Central memory CD4-positive, alpha-beta T cell (primary cell): ENCODE measurements around the gene ESYT3.
"Not testable (repeated sequence)": the region's sequence is repeated elsewhere in the genome, so short reads cannot be mapped to it uniquely, and the experiment has no call there.

Experiments used
- DNase-seq: peaks from one replicate; pipeline ENCODE4 v3.0.0; 2022

Gene ESYT3

DNA sequence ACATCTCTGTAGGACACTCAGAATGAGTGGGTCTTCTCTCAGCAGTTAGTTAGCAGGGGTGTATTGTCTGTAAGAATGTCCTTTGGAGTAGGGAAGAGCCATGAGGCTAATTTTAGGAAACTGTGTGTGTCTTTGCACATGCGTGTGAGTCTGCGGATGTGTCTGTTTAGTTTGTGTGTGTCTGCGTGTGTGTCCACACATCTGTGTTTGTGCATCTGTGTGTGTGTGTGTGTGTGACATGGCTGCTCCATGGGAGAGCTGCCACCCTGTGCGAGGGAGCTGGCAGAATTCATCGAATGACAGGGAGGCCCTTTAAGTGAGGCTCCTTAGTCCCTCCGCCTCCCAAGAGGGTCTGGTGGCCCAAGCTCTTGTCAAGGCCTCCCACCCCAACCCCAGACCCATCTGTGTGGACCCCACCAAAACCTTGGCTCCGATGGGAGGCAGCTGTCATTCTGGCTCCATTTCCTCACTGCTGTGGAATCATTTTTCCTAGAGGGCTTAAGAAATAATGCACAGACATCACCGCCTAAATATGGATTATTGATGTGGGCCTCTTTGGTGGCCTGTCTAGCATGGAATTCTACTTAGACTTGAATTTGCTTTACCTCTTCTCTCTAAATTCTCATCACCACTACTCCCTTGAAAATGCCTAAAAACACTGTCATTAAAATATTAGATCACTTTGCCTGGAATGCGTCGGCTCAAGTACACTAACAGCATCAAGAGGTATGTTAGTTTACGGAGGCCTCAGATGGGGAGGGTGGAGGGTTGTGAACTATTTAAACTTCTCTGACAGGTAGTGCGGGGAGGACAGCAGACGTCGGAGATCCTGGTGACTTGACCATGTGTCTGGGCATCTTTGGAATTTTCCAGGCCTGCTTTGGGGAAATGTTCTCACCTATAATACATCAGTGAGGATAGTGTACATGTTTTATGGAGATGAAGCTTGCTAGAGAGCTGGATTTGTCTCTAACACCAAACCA, 9.4 kb downstream of the ESYT3 start:
- DNase-seq, result no peak

DNA sequence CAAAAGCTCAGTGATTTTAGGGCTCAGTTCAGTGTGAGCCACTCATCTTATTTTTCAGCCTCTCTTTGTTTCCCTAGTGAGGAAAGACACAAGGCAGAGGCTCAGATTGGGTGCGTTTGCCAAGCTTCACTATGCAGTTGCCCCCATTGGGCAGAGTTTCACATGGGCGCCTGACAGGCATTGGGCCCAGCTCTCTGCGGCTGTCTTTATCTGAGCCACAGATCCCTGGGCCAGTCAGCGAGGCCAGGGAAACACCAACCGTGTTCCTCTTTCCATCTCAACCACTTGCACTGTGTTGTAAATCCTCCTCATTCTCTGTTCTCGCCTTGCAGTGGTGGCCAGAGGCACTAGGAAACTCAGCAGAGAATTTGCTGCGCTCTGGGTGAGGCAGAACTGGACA, 10.8 kb downstream of the ESYT3 start:
- DNase-seq, result no peak

GRCh38 chr3:138445654-138446053, 11.2 kb downstream of the ESYT3 start:
- DNase-seq, result no peak

DNA sequence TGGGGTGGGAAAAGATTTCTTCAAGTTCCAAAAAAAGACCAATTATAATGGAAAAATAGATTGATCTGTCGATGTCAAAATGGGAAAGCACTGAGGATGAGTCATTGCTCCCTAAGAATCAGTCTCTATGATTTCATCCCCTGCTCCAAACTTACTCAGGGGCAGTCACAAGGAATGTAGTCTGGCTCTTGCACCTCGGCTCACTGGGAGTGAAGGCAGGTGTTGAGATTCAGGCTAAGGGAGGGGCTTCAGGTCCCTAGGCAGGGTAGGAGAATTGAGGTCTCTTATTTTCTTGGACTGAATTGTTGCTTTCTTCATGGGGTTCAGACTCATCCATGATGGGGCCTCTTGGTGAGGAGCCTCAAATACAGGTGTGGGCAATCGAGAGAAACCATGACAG, 14.2 kb downstream of the ESYT3 start:
- DNase-seq, result no peak

DNA sequence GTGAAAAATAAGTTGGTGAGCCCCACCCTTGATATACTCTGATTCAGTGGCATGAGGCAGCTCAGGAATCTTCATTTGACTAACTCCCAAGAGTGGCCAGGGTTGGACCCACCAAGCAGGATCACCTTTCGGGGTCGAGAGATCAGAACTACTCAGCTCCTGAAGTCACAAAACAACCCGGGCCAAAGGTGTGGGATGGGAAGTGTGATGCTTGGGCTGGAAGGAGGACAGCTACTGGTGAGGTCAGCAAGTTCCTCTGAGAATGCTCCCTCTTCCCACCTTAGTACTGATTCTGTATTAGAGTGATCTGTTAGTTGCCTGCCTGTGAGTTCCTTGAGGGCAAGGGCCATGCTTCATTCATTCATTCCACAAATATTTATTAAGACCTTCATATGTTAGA, 15.1 kb downstream of the ESYT3 start:
- DNase-seq, result no peak

DNA sequence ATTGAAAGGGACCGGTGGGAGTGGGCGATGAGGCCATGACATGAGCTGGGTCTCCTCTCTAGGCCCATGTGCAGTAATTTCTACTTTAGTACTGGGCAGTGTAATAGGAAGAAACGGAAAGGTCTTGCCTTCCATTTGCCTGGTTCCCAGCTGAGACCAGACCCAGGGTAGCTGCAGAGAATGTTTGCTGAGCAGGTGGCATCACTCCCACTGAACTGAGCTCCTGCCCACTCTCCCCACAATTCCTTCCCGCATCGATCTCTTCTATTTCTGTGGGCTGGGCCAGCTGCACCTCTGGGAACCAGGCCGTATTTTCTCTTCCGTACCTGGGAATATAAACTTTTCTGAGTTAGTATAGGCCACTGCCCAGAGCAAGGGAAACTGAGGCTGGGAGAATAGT, 15.8 kb downstream of the ESYT3 start:
- no peak for DNase-seq

DNA sequence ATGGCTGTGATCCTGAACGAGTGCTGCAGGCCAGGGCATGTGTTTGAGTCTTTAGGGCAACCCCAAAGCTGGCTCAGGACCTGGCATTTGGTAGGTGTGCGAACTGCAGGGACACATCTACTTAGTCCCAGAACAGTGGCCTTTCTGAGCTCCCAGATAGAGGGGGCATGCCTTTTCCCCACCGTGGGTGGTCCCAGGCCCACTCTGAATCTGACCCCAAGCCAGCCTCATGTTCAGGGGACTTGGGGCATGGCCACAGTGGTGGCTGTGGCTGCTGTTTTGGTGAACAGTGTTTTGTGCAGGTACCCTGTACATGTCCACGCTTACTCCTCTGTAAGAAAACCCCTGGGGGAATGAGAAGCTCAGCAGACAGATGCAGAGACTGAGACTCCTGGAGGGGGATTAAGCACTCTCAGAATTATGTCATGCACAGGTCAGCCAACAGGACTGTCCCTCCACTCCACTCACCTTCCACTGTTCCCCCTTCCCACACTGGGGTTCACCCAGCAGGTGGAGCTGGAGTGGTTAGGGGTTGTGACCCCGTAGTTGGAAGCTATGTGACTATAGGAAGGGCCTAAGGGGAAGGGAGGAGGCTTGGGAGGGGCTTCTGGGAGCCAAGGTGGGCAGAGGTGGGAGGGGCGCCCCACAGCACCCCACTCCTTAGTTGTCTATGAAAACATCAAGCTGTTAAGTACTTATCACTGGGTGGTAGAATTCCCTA, 16.4 kb downstream of the ESYT3 start:
- DNase-seq, result no peak

- no peak for DNase-seq
Observed at GRCh38 chr3:138451595-138452162, 17.3 kb downstream of the ESYT3 start.

DNA sequence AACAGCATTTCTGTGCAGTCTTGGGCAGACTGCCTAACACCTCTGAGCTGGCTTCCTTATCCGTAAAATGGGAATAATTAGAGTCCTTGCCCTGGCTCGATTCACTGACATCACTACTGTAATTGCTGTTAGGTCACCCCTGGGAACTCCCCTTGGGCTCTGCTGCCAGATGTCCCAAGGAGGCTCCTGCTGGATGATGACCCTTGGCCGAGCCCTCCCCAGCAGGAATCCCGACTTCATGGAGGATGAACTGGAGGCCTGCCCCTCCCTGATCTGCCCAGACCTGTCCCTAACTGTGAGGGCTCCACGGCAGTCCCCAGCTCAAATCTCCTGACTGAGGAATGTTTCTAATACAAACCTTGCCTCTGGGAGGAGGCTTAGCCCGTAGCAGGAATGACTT, 18.0 kb downstream of the ESYT3 start:
- no peak for DNase-seq

- DNase-seq, result not testable (repeated sequence)
Observed at GRCh38 chr3:138453940-138454339, 19.5 kb downstream of the ESYT3 start.

DNA sequence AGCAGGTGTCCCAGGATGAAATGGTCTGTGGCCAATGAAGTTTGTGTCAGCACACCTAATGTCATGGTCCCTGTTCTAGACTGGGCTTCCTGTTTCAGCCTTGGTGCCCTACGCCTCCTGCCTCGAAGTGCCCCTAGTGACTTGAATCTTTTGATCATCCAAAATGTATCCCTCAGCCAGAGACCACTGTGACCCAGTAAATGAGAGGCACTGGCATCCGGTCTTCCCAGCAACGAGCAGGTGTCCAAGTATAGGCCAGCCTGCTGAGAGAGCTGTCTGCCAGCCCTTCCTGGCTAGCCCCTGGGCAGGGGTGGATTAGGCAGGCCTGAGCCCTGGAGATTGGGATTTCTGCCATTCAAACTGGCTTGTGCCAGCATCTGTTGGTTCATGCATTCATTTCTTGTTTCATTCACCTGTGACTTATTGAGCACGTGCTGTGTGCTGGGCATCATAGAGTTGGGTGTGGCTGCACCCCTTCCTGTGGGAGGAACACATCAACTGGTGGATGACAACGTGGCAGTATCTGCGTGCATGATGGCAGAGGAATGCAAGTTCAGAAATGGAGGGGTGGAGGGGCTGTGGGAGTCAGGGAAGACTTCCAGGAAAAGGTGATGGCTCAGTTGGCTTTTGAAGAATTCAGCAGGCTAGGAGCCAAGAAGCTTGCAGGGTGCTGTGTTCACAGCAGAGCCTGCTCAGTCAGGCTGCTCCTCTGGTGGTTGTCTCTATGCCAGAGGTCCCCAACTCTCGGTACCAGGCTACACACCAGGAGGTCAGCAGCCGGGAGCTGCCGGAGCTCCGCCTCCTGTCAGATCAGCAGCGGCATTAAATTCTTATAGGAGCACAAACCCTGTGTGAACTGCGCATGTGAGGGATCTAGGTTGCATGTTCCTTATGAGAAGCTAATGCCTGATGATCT, 21.6 kb downstream of the ESYT3 start:
- DNase-seq, result no peak

DNA sequence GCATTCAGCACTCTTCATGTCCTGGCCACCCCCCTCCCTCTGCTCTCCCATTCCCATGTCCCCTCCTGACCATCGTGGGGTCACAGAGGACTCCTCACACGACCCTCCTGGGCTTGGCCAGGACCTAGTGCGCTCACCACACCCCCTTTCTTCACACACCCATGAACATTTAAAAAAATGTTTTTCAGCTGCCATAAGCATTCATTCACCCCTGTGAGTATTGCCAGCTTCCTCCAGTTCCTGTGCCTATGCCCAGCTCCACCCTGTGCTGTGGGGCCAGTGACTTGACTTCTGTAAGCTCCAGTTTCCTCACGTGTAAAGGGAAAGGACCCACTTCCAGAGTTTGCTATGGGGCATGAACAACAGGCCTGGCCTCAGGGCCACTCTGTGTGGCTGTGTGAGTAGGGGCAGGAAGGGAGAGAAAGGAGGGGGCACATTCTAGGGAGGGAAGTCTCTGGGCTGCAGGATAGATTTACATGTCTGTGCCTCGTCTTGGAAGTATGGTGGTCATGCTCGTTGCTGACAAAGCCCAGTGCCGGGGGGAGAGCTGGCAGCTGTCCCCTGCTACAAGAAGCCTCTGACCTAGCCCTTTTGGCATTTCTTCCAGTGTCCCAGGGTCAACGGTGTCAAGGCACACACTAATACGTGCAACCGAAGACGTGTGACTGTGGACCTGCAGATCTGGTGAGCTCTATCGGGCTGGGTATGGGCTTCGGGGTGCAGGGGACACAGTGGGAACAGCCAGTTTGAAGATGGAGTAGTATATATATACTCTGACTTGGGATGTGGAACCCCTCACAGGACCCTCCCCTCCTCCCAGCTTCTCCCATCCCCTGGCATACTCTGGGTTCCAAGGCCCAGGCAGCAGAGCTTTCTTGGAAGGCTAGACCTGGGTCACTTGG, 22.8 kb downstream of the ESYT3 start:
- no peak for DNase-seq

GRCh38 chr3:138457863-138458735, 23.7 kb downstream of the ESYT3 start:
- DNase-seq, result no peak

- no peak for DNase-seq
Observed at GRCh38 chr3:138458774-138459499, 24.5 kb downstream of the ESYT3 start.

DNA sequence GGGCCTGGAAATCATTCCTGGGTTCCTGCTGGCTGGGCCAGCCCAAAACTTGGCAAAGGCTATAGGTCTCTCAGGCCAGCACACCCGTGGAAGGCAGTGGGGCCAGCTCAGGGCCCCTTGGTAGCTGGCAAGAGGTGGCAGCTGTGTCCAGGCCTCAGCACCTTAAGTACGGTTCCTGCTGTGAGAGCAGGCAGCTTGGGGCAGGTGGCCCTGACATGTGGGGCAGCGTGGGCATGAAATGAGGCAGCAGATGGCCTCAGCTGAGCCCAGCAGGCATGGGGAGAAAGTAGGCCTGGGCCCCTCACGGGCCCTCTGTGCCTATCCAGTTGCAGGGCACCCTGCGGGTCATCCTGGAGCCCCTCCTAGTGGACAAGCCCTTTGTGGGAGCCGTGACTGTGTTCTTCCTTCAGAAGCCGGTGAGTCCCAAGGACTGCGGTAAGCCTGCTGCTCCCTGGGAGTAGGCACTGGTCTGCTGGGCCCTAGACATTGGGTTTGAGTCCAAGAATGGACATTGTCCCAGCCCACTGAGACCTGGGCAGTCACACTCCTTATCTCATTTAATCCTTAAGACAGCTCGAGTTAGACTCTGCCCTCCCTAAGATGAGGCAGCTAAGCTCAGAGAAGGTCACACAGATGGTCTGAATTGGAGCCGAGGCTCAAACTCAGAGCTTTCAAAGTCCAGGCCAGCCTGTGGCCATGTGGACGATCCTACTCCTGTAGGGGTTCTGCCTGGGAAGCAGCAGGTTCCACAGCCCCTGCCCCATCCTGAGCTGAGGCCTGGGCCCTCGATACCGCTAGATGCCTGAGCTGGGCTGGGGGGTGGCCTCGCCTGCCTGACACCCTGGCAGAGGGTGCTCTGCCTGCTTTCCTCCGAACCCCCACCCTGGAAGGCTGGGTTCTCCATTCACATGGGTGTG, 25.5 kb downstream of the ESYT3 start:
- no peak for DNase-seq

- DNase-seq, result no peak
Observed at GRCh38 chr3:138460536-138461205, 26.3 kb downstream of the ESYT3 start.

- no peak for DNase-seq
Observed at GRCh38 chr3:138461246-138461645, 26.8 kb downstream of the ESYT3 start.

DNA sequence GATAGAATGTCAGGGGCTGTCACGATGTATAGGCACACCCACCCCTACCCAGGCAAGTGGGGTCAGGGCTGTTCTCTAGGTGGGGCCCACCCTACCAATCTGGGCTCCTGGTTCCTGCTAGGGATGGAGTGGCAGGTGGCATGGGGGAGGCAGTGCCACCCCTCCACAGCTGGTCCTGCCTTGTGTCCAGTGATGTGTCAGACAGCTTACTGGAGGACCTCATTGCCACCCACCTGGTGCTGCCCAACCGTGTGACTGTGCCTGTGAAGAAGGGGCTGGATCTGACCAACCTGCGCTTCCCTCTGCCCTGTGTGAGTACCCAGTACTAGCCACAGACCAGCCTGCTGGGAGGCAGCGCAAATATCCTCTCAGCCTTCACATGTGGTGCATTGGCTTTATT, 27.5 kb downstream of the ESYT3 start:
- no peak for DNase-seq
